Glomerular visceral epithelial cell (primary cell): Measurements from ENCODE around the gene PCF11.

Experiments used
- DNase-seq: peaks from one replicate; pipeline ENCODE4 v3.0.0-alpha.2; 2016; ENCODE audit errors: extremely low spot score

PCF11 gene

DNA sequence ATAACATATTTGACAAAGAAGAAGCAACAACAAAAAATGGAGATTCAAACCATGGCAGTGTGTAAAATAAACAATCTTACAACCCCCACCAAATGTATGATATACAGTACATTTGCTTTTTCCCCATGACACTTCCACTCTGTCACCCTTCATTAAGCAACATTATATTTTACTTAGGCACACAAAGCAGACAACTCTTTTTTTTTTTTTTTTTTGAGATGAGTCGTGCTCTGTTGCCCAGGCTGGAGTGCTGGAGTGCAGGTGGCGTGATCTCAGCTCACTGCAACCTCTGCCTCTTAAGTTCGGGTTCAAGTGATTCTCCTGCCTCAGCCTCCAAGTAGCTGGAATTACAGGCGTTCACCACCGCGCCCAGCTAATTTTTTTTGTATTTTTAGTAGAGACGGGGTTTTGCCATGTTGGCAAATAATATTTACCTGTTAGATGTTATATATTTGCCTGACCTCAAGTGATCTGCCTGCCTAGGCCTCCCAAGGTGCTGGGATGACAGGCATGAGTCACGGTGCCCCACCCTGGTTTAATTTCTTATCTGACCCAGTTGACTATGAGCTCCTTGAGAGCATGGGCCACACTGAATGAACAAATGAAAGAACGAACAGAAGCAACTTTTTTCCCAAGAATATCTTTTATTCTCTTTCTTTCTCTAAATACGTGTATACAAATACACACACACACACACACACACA lies 5.5 kb upstream of the PCF11 start:
- peak; percentile 54 for DNase-seq

DNA sequence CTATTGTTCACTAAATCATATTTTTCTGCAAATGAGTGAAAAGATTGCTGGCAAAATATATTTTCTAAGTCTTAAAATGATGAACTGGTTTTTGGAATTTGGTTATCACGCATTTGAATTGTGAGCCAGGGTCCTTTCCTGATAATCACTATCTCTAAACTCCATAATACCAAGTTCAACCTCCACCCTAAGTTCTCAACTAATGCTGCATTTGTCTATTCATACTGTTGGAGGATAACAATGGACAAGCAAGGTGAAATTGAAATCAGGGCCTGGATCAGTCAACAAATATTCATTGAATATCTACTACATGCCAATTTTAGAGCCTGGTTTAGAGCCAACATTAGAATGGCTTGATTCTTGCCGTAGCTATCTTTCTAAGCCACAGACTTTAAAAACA lies 4.7 kb upstream of the PCF11 start:
- DNase-seq = no peak

DNA sequence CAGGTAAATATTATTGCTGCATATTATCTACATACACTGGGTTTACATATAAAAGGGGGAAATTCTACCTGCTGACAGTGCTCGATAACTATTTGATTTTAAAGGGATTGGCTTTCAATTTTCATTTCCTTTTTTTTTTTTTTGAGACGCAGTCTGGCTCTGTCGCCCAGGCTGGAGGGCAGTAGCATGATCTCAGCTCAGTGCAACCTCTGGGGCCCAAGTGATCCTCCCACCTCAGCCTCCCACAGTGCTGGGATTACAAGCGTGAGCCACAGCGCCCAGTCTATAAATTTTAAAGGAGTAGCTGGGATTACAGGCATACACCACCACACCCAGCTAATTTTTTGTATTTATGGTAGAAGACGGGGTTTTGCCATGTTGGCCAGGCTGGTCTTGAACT lies 3.2 kb upstream of the PCF11 start:
- no peak for DNase-seq

DNA sequence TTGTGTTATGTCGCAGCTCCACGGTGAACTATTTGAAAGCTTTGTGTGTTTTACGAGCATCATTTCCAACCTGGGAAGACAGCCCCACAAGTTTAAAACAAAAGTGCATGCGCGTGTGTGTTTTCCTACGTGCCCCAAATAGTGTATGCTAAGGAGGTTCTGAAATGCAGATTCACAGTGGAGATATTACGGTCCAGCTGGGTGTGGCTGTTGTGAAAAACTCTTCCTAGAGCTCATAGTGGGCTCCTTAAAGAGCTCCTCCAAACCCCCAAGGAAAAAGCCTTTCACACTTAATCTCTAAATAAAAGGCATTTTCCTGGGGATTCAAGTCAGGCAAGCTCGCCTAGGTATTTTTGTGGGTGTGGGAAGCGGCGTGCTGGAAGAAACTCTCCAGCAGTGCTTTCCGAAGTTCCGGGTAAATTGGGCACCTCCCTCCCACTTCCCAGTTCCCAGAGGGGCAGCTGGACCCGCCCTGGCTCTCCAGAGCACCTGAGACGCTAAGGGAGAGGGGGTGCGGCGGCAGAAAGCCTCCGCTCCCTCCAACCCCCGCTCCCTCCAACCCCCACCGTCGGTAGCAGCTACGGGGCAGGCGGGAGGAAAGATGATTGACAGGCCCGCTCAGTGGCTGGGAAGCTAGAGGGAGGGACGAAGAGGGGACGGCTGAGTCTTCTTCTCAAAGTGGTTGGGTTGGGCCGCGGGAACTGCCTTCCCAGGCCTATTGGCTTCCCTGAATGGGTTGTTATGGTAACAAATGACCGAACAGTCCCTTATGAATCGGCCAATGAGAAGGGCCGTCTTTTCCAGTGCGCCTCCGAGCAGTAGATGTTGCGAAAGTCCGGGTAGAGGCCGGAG lies 561 bp upstream of the PCF11 start:
- DNase-seq = peak; percentile 100

DNA sequence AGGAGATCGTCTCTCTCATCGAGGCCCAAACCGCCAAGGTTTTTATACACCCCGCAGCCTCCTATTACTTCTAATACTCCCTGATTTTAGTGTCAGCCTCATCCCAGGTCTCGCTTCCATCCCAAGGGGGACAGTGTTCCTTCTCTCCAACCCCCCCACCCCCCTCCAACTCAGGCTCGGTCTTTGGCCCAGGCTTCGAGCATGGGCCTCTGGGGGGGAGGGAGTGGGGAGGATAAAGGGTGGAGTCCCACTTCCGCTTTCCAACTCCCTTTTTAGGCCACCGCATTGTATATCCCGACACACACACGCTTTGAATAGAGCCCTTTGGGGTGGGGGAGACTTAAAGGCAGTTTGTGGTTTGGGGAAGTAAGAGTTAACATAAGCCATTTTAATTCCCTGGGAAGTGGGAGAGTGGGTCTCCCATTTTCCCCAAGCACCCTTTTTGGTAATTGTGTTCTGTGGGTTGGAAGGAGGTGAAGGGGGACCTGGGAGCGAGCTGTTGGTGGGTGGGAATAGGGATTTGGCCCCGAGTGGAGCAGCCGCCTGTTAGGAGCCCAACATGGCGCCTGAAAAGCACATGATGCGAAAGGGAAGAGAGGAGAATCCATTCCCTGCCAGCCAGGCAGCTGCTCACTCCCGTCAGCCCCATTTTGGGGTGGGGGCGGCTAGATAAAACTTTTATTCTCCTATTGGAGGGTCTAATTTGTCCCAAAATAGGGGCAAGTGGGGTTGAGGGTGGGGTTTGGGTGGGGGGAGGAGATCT lies 844 bp downstream of the PCF11 start:
- peak; percentile 41 for DNase-seq

DNA sequence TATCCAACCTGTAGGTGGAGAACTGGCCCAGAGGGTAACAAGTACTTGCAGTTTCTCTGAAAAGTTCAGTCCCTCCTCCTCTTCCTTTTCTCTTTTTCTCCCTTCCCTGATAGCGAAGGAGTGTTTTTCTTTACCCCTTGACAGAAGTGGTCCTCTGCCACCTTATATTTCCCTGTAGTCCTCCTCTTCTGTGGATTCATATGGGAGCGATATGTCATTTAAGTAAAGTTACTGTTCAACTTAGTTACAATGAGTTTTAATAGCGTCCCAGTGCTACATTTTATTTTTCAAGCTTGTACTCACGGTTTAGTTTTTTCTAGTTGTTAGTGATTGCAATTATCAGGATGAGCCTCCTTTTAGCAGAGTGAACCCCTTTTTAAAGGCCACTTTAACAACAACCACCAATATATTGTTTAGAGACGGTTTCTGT lies 1.4 kb downstream of the PCF11 start:
- DNase-seq = no peak

DNA sequence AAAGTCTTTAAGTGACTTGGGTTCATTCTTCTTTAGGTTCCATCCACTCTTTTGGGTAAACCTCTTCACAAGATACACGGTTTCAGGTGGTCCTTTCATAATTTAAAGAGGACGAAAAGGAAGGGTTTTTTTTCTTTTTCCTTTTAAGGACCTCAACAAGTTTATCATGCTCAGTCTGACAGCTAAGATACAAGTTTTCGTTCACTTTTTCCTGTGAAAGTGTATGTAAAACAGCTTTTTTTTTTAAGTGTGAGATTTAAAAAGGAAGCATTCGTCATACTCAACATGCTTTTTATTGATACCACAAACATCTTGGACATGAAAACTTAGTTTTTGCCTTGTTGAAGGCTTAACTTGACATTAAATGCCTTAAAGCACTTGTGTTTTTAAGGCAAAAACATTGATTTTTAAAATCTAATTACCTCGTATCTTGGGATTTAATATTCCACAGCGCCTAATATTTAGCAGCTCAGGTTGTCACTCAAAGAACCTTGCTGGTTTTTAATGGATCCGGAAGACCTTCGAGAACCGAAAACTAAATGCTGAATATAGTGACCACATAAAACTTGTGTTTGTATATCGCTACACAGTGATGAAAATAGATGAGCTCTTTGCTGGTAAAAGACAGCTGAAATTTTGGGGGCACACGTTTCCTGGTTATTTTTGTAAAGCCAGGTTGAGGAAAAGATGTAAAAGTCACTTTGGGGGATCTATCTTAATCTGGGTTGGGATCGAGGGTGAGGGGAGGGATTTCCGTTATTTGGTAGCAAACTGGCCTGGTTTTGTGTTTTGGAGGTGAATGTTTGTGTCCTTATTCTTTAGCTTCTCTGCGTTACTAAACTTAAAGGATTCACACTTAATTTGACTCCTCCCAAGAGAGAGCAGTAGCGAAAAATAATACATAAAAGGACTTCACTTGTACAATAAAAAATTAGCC lies 2.3 kb downstream of the PCF11 start:
- DNase-seq = no peak

DNA sequence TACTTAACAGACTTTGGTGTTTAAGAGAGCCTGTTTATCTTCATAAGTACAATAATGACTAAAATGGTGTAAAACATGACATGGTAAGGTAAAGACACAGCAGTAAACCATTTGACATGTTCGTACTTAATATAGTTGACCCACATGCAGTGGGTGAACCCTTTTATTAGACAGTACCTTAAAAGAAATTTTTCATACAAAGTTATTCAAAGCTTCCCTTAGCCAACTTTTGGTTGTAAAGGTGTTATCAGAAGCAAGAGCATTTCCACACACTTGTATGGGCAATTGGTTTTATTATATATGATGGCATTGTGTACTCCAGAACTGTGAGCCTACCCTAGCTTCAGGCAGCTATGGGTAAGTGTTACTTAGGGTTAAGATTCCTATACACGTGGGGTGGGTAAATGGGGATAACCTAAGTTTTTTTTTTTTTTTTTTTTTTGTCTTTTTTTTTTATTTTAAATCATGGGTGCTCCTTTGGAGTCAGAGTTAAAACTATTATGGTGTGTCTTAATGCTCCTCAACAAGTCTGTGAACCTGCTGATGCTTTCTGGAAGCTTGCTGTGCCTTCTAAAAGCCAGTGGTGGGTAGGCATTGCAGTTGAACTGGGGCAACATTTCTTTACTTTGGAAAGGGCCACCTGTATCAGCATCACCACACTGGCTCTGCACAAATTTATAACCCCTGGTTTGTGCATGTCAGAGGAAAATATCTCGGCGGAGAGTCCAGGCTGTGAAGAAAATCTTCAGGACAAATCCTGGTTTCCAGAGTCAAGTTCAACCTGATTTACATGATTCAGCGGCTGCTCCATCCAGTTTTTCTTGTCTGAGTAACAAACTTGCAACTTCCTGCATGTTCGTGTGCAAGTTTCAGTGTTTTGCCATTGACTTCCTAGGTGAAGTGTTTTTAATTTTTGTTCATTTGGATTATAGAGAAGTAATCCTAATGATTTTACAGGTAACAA lies 3.3 kb downstream of the PCF11 start:
- DNase-seq = peak; percentile 31

DNA sequence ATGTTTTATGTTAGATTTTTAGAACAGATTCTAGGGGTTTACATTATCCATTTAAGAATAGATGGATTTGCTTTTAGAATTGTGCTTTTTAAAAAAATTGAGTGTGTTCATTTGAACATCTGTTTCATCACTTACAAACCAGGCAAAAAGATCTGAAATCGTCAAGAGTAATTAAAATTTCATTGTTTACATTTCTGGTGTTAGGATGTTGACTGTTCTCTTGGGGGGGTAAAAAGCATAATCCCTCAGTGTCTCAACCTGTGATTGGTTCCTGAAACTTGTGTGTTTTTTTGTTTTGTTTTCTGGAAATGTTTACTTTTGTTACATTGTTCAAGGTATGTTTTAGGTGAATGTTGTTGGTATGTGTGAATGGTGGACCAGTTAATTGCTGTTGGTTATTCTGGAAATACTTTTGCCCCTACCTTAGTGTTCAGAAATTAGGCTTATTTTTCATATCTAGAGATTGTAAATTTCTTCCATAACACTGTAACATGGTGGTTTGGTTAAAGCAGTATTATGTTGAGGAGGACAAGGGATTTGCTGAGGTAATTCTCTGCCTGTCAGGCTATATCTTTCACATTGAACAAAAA lies 4.8 kb downstream of the PCF11 start:
- DNase-seq = no peak

DNA sequence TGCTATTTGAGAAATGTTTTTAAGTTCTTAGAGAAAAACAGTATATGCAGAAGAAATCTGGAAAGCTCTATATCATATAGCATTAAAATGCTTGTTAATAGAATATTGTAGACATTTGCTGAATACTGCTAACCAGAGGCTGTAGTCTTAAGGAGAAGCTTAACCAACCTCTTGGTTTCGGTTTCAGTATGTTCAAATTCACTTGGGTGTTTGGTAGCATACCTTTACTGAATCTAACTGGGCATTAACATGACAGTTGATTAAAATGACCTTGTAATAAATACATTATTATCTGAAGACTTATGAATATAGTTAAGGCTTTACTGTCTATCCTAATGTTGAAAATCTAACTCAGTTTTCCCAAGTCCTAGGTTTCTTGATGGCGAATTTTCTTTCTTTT lies 5.4 kb downstream of the PCF11 start:
- DNase-seq = no peak

DNA sequence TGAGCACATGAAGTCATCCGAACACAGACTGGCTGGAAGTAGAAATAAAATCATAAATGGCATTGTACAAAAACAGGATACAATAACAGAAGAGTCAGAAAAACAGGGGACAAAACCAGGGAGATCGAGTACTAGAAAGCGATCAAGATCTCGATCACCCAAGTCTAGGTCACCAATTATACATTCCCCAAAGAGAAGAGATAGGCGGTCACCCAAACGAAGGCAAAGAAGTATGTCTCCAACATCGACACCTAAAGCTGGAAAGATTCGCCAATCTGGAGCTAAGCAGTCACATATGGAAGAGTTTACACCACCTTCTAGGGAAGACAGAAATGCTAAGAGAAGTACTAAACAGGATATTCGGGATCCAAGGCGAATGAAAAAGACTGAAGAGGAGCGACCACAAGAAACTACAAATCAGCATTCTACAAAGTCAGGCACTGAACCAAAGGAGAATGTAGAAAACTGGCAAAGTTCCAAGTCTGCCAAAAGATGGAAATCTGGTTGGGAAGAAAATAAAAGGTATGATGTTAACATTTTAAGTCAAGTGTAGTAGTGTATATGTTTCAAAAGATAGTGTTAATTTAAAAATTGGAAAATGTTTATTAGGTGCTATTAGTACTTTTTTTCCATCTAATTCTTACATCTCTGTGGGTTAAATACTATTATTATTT lies 9.4 kb downstream of the PCF11 start:
- DNase-seq = no peak

DNA sequence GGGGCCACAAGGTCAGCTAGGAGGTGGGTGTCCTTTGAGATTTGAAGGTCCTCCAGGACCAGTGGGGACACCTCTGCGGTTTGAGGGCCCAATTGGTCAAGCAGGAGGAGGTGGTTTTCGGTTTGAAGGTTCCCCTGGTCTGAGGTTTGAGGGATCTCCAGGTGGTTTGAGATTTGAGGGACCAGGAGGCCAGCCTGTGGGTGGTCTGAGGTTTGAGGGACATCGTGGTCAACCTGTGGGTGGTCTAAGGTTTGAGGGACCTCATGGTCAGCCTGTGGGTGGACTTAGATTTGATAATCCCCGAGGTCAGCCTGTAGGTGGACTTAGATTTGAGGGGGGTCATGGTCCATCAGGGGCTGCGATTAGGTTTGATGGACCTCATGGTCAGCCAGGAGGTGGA lies 11.8 kb downstream of the PCF11 start:
- no peak for DNase-seq

DNA sequence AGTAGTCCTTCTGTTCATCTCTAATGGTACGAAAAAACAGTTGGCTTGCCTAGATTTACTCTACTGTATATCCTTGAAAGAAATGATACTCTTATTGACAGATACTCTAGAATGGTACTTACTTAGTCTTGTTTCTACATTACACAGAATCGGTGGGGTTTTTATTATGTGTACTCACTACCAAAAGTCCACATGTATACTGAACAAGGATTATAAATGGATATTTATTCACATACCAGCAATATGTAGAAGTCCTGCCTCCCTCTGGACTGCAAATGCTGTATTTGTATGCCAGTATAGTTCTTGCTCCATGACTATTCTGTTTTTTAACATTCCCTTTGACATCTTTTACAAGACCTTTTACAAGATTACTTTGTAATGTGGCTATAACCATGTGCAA lies 13.9 kb downstream of the PCF11 start:
- DNase-seq = no peak

DNA sequence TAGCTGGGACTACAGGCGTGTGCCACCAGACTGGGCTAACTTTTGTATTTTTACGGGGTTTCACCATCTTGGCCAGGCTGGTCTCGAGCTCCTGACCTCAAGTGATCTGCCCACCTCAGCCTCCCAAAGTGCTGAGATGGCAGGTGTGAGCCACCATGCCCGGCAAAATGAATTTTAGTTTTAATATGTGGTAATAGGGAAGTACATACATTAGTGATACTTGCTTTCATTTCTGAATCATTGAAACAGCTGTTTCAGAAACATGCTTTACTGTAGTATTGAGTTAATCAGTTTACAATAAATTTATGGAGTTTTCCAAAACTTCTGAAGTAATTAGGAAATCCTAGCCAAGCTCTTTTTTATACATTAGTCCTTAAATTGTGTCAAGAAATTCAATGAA lies 15.6 kb downstream of the PCF11 start:
- DNase-seq = no peak

DNA sequence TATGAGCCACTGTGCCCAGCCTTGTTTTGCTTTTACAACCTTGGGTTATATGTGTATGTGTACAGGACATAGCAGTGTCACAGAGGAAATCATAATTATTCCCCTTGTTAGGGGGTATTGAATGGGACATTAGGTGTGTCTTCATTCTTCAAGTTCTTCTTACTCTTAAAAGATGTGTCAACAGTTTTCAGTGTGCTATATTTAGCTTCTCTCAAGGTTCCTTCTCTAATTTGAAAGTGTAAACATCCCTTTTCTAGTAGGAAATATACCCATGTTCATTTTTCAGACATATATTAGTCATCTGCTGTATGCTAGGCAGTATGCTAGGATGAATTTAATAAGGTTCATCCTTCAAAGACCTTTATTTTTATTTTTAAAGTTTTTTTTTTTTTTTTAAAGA lies 17.1 kb downstream of the PCF11 start:
- DNase-seq = no peak

DNA sequence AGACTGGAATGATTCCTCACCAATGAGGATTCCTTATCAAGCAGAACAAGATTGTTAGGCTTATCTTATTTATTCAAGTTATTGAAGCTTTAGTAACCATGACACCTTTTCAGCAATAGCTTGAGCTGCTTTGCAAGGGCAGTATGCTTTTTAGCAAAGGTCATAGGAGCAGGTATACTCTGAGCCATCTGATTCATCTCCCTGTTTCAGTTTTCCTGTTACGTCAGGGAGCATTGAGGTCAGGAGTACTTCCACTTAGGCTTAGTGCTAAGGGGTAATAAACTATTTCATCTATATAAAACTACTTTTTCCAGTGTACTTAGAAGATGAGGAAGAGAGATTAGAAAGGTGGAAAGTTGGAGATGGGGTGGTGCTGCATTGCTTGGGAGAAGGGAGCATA lies 18.9 kb downstream of the PCF11 start:
- DNase-seq = no peak

DNA sequence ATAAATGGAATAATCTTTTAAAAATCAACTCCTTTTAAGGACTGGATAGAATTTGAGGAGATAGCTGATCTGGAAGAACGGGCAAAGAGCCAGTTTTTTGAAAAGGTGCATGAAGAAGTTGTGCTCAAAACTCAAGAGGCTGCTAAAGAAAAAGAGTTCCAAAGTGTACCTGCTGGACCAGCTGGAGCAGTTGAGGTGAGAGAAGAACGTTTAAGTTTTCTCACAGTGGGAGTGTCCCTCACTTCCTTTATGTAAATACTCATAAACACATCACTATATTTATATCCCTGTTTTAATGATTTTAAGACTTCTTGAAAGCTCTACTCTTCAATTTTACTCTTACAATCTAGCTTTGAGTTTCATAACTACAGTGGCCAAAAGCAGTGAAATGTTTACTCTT lies 24.9 kb downstream of the PCF11 start:
- no peak for DNase-seq

DNA sequence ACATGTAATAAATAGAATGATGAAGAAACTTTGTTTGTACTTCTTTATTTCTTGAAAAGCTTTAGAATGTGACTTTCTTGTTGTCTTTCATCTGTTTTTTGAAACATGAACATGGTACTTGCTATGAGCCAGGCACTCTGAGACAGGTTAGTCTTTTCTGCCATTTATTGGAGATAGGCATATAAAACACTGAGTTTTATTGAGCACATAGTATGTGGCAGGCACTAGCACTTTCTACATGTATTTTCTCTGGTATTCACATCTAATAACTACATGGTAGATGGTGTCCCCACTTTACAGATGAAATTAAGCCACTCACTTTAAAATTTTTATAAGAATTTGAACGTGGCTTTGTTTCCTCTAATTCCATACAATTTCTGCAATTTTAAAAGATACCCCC lies 28.8 kb downstream of the PCF11 start:
- no peak for DNase-seq

DNA sequence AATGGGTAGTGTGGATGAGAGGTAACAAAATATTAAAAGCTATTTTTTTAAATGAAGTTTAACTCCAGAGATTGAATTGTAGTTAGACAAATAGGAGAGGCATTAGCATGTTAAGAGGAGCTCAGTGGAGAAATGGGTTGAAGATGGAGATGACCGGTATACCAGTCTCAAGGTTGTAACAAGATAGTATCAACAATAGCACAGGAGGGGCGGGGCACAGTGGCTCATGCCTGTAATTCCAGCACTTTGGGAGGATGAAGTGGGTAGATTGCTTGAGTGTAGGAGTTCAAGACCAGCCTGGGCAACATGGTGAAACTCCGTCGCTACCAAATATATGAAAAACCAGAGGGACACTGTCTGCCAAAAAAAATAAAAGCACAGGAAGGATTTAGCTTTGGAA lies 30.5 kb downstream of the PCF11 start:
- DNase-seq = no peak
